ENCODE data around the gene MUTYH. TPM values are rescaled to one million over a fixed set of nuclear protein-coding genes. Genes with fewer than 3 reads are reported as not detected.
A peak's percentile ranks its signal among the peaks of the same experiment; 100 is the strongest.
"Not testable (repeated sequence)": the region's sequence is repeated elsewhere in the genome, so short reads cannot be mapped to it uniquely, and the experiment has no call there.

Gene MUTYH
- total RNA-seq = 10 to 100 TPM in 3 of 4 donors, 1 to 10 TPM in 1; 7.7 to 12.7 (median 11.2) TPM
- polyA plus RNA-seq = 8.7 TPM
- long read RNA-seq, donor 1, partial matches to known transcripts = 0 of 12 reads
- long read RNA-seq, donor 1, other reads (novel, unspliced or antisense) = 9 of 12 reads
- long read RNA-seq, donor 2, partial matches to known transcripts = 0 of 3 reads
- long read RNA-seq, donor 2, other reads (novel, unspliced or antisense) = 0 of 3 reads
- long read RNA-seq, donor 3, transcript MUTYH-206 (16 exons, 1,888 nt) = major isoform, 11 of 57 reads
- long read RNA-seq, donor 3, transcript MUTYH-202 (16 exons, 1,776 nt) = minor isoform, 5 of 57 reads
- long read RNA-seq, donor 3, transcript MUTYH-205 (16 exons, 1,809 nt) = minor isoform, 5 of 57 reads
- long read RNA-seq, donor 3, partial matches to known transcripts = 0 of 57 reads
- long read RNA-seq, donor 3, other reads (novel, unspliced or antisense) = 31 of 57 reads
- long read RNA-seq, donor 4, partial matches to known transcripts = 0 of 7 reads
- long read RNA-seq, donor 4, other reads (novel, unspliced or antisense) = 5 of 7 reads

- ATAC-seq = peak; percentile 95 to 96
- Histone ChIP-seq H3K4me3 (ENCODE audit: low read length) (peak within 1 kb of the TSS; percentile 64), H3K9me3 (ENCODE audit: control insufficient read depth, low read length) (no peaks in the 10 kb centered on the region), H3K27ac (ENCODE audit: low read length) (peak within 1 kb of the TSS; percentile 91), H3K4me1 (ENCODE audit: control insufficient read depth, insufficient read depth, low read length) (peaks cover 7% of the 10 kb centered on the region), H3K27me3 (ENCODE audit: control insufficient read depth, insufficient read depth) (no peaks in the 10 kb centered on the region)
- WGBS = under 1% methylated on average over 70 of the region's 70 CpGs
- peak; percentile 96 to 98 (median 97) for DNase-seq
- intact Hi-C loops (cut with DNase I) = no loop called here
Observed at GRCh38 chr1:45339789-45340558, at the start of gene MUTYH, which contains the start of gene TOE1. TSS of gene MUTYH (minus strand) at chr1:45340440. CDS start at chr1:45334505, 5,935 bp downstream. TSS of gene TOE1 (plus strand) at chr1:45340170. CDS start at chr1:45340253, 83 bp downstream.

- no peak for ATAC-seq
Observed at GRCh38 chr1:45386219-45386618, 46.0 kb upstream of the MUTYH start.

GRCh38 chr1:45385302-45385701 is 45.1 kb upstream of the MUTYH start:
- WGBS = 91% methylated on average over 3 of the region's 3 CpGs
- Histone ChIP-seq H3K9me3 (ENCODE audit: control insufficient read depth, low read length) (no peaks in the 10 kb centered on the region), H3K4me1 (ENCODE audit: control insufficient read depth, insufficient read depth, low read length) (no peaks in the 10 kb centered on the region), H3K27me3 (ENCODE audit: control insufficient read depth, insufficient read depth) (no peaks in the 10 kb centered on the region), H3K4me3 (ENCODE audit: low read length) (no peak overlapping the region), H3K27ac (ENCODE audit: low read length) (no peak overlapping the region)
- ATAC-seq (no peak), DNase-seq (no peak)
- intact Hi-C loops (cut with DNase I) = loop anchor here in 1 of 4 donors (10.0 kb wide), 1 partner anchor 89 kb away; no protein-coding TSS in a partner anchor

More at GRCh38 chr1:45386219-45386618, 46.0 kb upstream of the MUTYH start:
- WGBS = over 99% methylated on average over 3 of the region's 3 CpGs
- intact Hi-C loops (cut with DNase I) = loop anchor here in 1 of 4 donors (10.0 kb wide), 1 partner anchor 89 kb away; no protein-coding TSS in a partner anchor
- H3K4me3 ChIP-seq (ENCODE audit: low read length) = no peak overlapping the region
- no peak for DNase-seq
- H3K27me3 ChIP-seq (ENCODE audit: control insufficient read depth, insufficient read depth) = no peaks in the 10 kb centered on the region
- no peaks in the 10 kb centered on the region for H3K9me3 ChIP-seq (ENCODE audit: control insufficient read depth, low read length)
- H3K4me1 ChIP-seq (ENCODE audit: control insufficient read depth, insufficient read depth, low read length) = no peaks in the 10 kb centered on the region
- no peak overlapping the region for H3K27ac ChIP-seq (ENCODE audit: low read length)

- H3K4me1 ChIP-seq (ENCODE audit: control insufficient read depth, insufficient read depth, low read length); H3K27ac ChIP-seq (ENCODE audit: low read length); H3K9me3 ChIP-seq (ENCODE audit: control insufficient read depth, low read length); H3K4me3 ChIP-seq (ENCODE audit: low read length); ATAC-seq; DNase-seq; H3K27me3 ChIP-seq (ENCODE audit: control insufficient read depth, insufficient read depth): not testable (repeated sequence)
- 94% methylated on average over 4 of the region's 4 CpGs for WGBS
- intact Hi-C loops (cut with DNase I) = loop anchor here in 1 of 4 donors (10.0 kb wide), 1 partner anchor 91 kb away; no protein-coding TSS in a partner anchor
Observed at GRCh38 chr1:45384213-45384612, 44.0 kb upstream of the MUTYH start.

- intact Hi-C loops (cut with DNase I) = loop anchor here in 1 of 4 donors (10.0 kb wide), 1 partner anchor 92 kb away; no protein-coding TSS in a partner anchor
- DNase-seq (no peak), ATAC-seq (no peak)
- WGBS = 85% methylated on average over 1 of the region's 1 CpG
- Histone ChIP-seq H3K4me3 (ENCODE audit: low read length) (no peak overlapping the region), H3K9me3 (ENCODE audit: control insufficient read depth, low read length) (no peaks in the 10 kb centered on the region), H3K27ac (ENCODE audit: low read length) (no peak overlapping the region), H3K27me3 (ENCODE audit: control insufficient read depth, insufficient read depth) (no peaks in the 10 kb centered on the region), H3K4me1 (ENCODE audit: control insufficient read depth, insufficient read depth, low read length) (no peaks in the 10 kb centered on the region)
Observed at GRCh38 chr1:45383191-45383590, 43.0 kb upstream of the MUTYH start.

- ATAC-seq = no peak
- intact Hi-C loops (cut with DNase I) = loop anchor here in 1 of 4 donors (10.0 kb wide), 1 partner anchor 94 kb away; no protein-coding TSS in a partner anchor
- H3K4me3 ChIP-seq (ENCODE audit: low read length) = no peak overlapping the region
Observed at GRCh38 chr1:45381243-45381642, 41.0 kb upstream of the MUTYH start.

GRCh38 chr1:45380730-45381129 is 40.5 kb upstream of the MUTYH start:
- WGBS = 88% methylated on average over 1 of the region's 1 CpG
- ATAC-seq (no peak), DNase-seq (no peak)
- Histone ChIP-seq H3K4me3 (ENCODE audit: low read length) (no peak overlapping the region), H3K4me1 (ENCODE audit: control insufficient read depth, insufficient read depth, low read length) (no peaks in the 10 kb centered on the region), H3K27me3 (ENCODE audit: control insufficient read depth, insufficient read depth) (no peaks in the 10 kb centered on the region), H3K27ac (ENCODE audit: low read length) (no peak overlapping the region), H3K9me3 (ENCODE audit: control insufficient read depth, low read length) (no peaks in the 10 kb centered on the region)
- intact Hi-C loops (cut with DNase I) = loop anchor here in 1 of 4 donors (10.0 kb wide), 1 partner anchor 94 kb away; no protein-coding TSS in a partner anchor

More at GRCh38 chr1:45381243-45381642, 41.0 kb upstream of the MUTYH start:
- Histone ChIP-seq H3K27ac (ENCODE audit: low read length) (no peak overlapping the region), H3K4me1 (ENCODE audit: control insufficient read depth, insufficient read depth, low read length) (no peaks in the 10 kb centered on the region), H3K9me3 (ENCODE audit: control insufficient read depth, low read length) (no peaks in the 10 kb centered on the region), H3K27me3 (ENCODE audit: control insufficient read depth, insufficient read depth) (no peaks in the 10 kb centered on the region)
- no peak for DNase-seq
- 84% methylated on average over 2 of the region's 2 CpGs for WGBS

- H3K4me3 ChIP-seq (ENCODE audit: low read length) = no peak overlapping the region
- peaks cover under 1% of the 10 kb centered on the region for H3K4me1 ChIP-seq (ENCODE audit: control insufficient read depth, insufficient read depth, low read length)
- intact Hi-C loops (cut with DNase I) = loop anchor here in 1 of 4 donors (10.0 kb wide), 1 partner anchor 95 kb away; no protein-coding TSS in a partner anchor
- no peaks in the 10 kb centered on the region for H3K9me3 ChIP-seq (ENCODE audit: control insufficient read depth, low read length)
- ATAC-seq = no peak
- H3K27me3 ChIP-seq (ENCODE audit: control insufficient read depth, insufficient read depth) = no peaks in the 10 kb centered on the region
- H3K27ac ChIP-seq (ENCODE audit: low read length) = no peak overlapping the region
- whole genome bisulfite sequencing = 92% methylated on average over 4 of the region's 4 CpGs
- no peak for DNase-seq
Observed at GRCh38 chr1:45380125-45380524, 39.9 kb upstream of the MUTYH start.

- Histone ChIP-seq H3K4me3 (ENCODE audit: low read length) (no peak overlapping the region), H3K4me1 (ENCODE audit: control insufficient read depth, insufficient read depth, low read length) (peaks cover 2% of the 10 kb centered on the region), H3K27me3 (ENCODE audit: control insufficient read depth, insufficient read depth) (no peaks in the 10 kb centered on the region), H3K9me3 (ENCODE audit: control insufficient read depth, low read length) (no peaks in the 10 kb centered on the region), H3K27ac (ENCODE audit: low read length) (no peak overlapping the region)
- ATAC-seq (no peak), DNase-seq (no peak)
- 95% methylated on average over 6 of the region's 6 CpGs for WGBS
- intact Hi-C loops (cut with DNase I) = no loop called here
Observed at GRCh38 chr1:45379524-45379923, 39.3 kb upstream of the MUTYH start.

- Histone ChIP-seq H3K27me3 (ENCODE audit: control insufficient read depth, insufficient read depth) (no peaks in the 10 kb centered on the region), H3K9me3 (ENCODE audit: control insufficient read depth, low read length) (no peaks in the 10 kb centered on the region), H3K27ac (ENCODE audit: low read length) (no peak overlapping the region), H3K4me3 (ENCODE audit: low read length) (no peak overlapping the region), H3K4me1 (ENCODE audit: control insufficient read depth, insufficient read depth, low read length) (peaks cover 4% of the 10 kb centered on the region)
- no peak for ATAC-seq
- DNase-seq = no peak
- intact Hi-C loops (cut with DNase I) = no loop called here
Observed at GRCh38 chr1:45378184-45378583, 37.9 kb upstream of the MUTYH start.
